ENCODE measurements around the gene KCNK17. TPM values are rescaled to one million over a fixed set of nuclear protein-coding genes. Genes with fewer than 3 reads are reported as not detected.

Gene KCNK17
- total RNA-seq (not detected), polyA plus RNA-seq (not detected)

GRCh38 chr6:39314273-39314795, at the start of gene KCNK17:
KCNK17 (minus strand) TSS chr6:39314419; CDS start chr6:39314320, 99 bp downstream.
- Mint-ChIP-seq H3K36me3 (no peaks in the 10 kb centered on the region), H3K27ac (no peak within 1 kb of the TSS), H3K4me3 (peak within 1 kb of the TSS in 3 of 8 donors; percentile 6 to 47 (median 10)), H3K4me1 (peaks cover 0 to 13% (median 2%) of the 10 kb centered on the region in 4 donors), H3K27me3 (peaks cover 24 to 42% of the 10 kb centered on the region in 2 donors), H3K9me3 (no peaks in the 10 kb centered on the region)
- H3K4me1 ChIP-seq (ENCODE audit: insufficient read depth, low read length) = no peaks in the 10 kb centered on the region
- intact Hi-C loops (cut with micrococcal nuclease) = no loop called here
- H3K9me3 ChIP-seq (ENCODE audit: control insufficient read depth in 1 of 2, low read length in 2 of 2) = no peaks in the 10 kb centered on the region
- no peaks in the 10 kb centered on the region for H3K36me3 ChIP-seq (ENCODE audit: insufficient read depth, low read length)
- H3K4me3 ChIP-seq (ENCODE audit: low read length in 2 of 2) = no peak within 1 kb of the TSS
- H3K27ac ChIP-seq (ENCODE audit: low read depth, low read length) = no peak within 1 kb of the TSS
- H3K27me3 ChIP-seq (ENCODE audit: insufficient read depth, low read length) = peaks cover 14% of the 10 kb centered on the region
- ChIA-PET CTCF (ENCODE audit: partially characterized antibody) (interaction anchor here (1.8 to 1.9 kb wide), 2 partner anchors 9 to 12 kb away, joined by 6 read pairs; no protein-coding TSS in a partner anchor), POLR2A (ENCODE audit: partially characterized antibody) (no interaction called here)
- no peak for DNase-seq

GRCh38 chr6:39363280-39363679, 49.1 kb upstream of the KCNK17 start:
- H3K9me3 Mint-ChIP-seq = no peaks in the 10 kb centered on the region
- H3K27me3 ChIP-seq (ENCODE audit: insufficient read depth, low read length) = no peaks in the 10 kb centered on the region
- intact Hi-C loops (cut with micrococcal nuclease) = no loop called here
- H3K27ac Mint-ChIP-seq = no peak overlapping the region
- no peak overlapping the region for H3K4me3 Mint-ChIP-seq
- ChIA-PET CTCF (ENCODE audit: partially characterized antibody) (interaction anchor here (1.1 to 2.0 kb wide), 5 partner anchors 7 to 22 kb away, joined by 3 to 8 read pairs (median 5); no protein-coding TSS in a partner anchor), POLR2A (ENCODE audit: partially characterized antibody) (no interaction called here)
- DNase-seq = no peak
- no peaks in the 10 kb centered on the region for H3K9me3 ChIP-seq (ENCODE audit: control insufficient read depth in 1 of 2, low read length in 2 of 2)
- no peaks in the 10 kb centered on the region for H3K36me3 ChIP-seq (ENCODE audit: insufficient read depth, low read length)
- peaks cover 10 to 14% of the 10 kb centered on the region in 2 donors for H3K27me3 Mint-ChIP-seq
- no peak overlapping the region for H3K27ac ChIP-seq (ENCODE audit: low read depth, low read length)
- H3K36me3 Mint-ChIP-seq = no peaks in the 10 kb centered on the region
- peaks cover 0 to 4% (median 2%) of the 10 kb centered on the region in 4 donors for H3K4me1 Mint-ChIP-seq
- no peak overlapping the region for H3K4me3 ChIP-seq (ENCODE audit: low read length in 2 of 2)
- no peaks in the 10 kb centered on the region for H3K4me1 ChIP-seq (ENCODE audit: insufficient read depth, low read length)

- H3K27me3 Mint-ChIP-seq = peaks cover 10 to 14% of the 10 kb centered on the region in 2 donors
- CTCF ChIA-PET (ENCODE audit: partially characterized antibody) = interaction anchor here (1.1 to 1.9 kb wide), 4 partner anchors 8 to 23 kb away, joined by 3 to 12 read pairs (median 6); no protein-coding TSS in a partner anchor
- H3K4me3 Mint-ChIP-seq = no peak overlapping the region
- DNase-seq = no peak
- POLR2A ChIA-PET (ENCODE audit: partially characterized antibody) = no interaction called here
- Histone ChIP-seq H3K36me3 (ENCODE audit: insufficient read depth, low read length) (no peaks in the 10 kb centered on the region), H3K9me3 (ENCODE audit: control insufficient read depth in 1 of 2, low read length in 2 of 2) (no peaks in the 10 kb centered on the region), H3K4me3 (ENCODE audit: low read length in 2 of 2) (no peak overlapping the region), H3K27ac (ENCODE audit: low read depth, low read length) (no peak overlapping the region), H3K4me1 (ENCODE audit: insufficient read depth, low read length) (no peaks in the 10 kb centered on the region), H3K27me3 (ENCODE audit: insufficient read depth, low read length) (no peaks in the 10 kb centered on the region)
- H3K9me3 Mint-ChIP-seq = no peaks in the 10 kb centered on the region
- H3K27ac Mint-ChIP-seq = no peak overlapping the region
- peaks cover 0 to 4% (median 2%) of the 10 kb centered on the region in 4 donors for H3K4me1 Mint-ChIP-seq
- intact Hi-C loops (cut with micrococcal nuclease) = no loop called here
- H3K36me3 Mint-ChIP-seq = no peaks in the 10 kb centered on the region
Observed at GRCh38 chr6:39362487-39362865, 48.3 kb upstream of the KCNK17 start.

GRCh38 chr6:39361657-39362486, 47.7 kb upstream of the KCNK17 start:
- Mint-ChIP-seq H3K9me3 (no peaks in the 10 kb centered on the region), H3K27ac (no peak overlapping the region), H3K4me1 (peaks cover 0 to 4% (median 2%) of the 10 kb centered on the region in 4 donors), H3K36me3 (no peaks in the 10 kb centered on the region), H3K27me3 (peaks cover 10 to 16% of the 10 kb centered on the region in 2 donors), H3K4me3 (peak overlapping the region in 2 of 8 donors; percentile 50 to 57)
- intact Hi-C loops (cut with micrococcal nuclease) = no loop called here
- no peak overlapping the region for H3K27ac ChIP-seq (ENCODE audit: low read depth, low read length)
- H3K36me3 ChIP-seq (ENCODE audit: insufficient read depth, low read length) = no peaks in the 10 kb centered on the region
- ChIA-PET CTCF (ENCODE audit: partially characterized antibody) (interaction anchor here (1.1 to 1.9 kb wide), 5 partner anchors 9 to 25 kb away, joined by 3 to 12 read pairs (median 5); no protein-coding TSS in a partner anchor), POLR2A (ENCODE audit: partially characterized antibody) (no interaction called here)
- H3K27me3 ChIP-seq (ENCODE audit: insufficient read depth, low read length) = no peaks in the 10 kb centered on the region
- no peaks in the 10 kb centered on the region for H3K9me3 ChIP-seq (ENCODE audit: control insufficient read depth in 1 of 2, low read length in 2 of 2)
- no peak overlapping the region for H3K4me3 ChIP-seq (ENCODE audit: low read length in 2 of 2)
- peak in 4 of 5 donors; percentile 8 to 29 (median 12) for DNase-seq
- no peaks in the 10 kb centered on the region for H3K4me1 ChIP-seq (ENCODE audit: insufficient read depth, low read length)

- CTCF ChIA-PET (ENCODE audit: partially characterized antibody) = no interaction called here
- Mint-ChIP-seq H3K4me3 (no peak overlapping the region), H3K27me3 (peaks cover 7 to 15% of the 10 kb centered on the region in 2 donors), H3K36me3 (no peaks in the 10 kb centered on the region), H3K9me3 (no peaks in the 10 kb centered on the region), H3K27ac (no peak overlapping the region), H3K4me1 (peaks cover 0 to 4% (median 2%) of the 10 kb centered on the region in 4 donors)
- Histone ChIP-seq H3K27me3 (ENCODE audit: insufficient read depth, low read length) (no peaks in the 10 kb centered on the region), H3K4me1 (ENCODE audit: insufficient read depth, low read length) (no peaks in the 10 kb centered on the region), H3K9me3 (ENCODE audit: control insufficient read depth in 1 of 2, low read length in 2 of 2) (no peaks in the 10 kb centered on the region), H3K4me3 (ENCODE audit: low read length in 2 of 2) (no peak overlapping the region), H3K27ac (ENCODE audit: low read depth, low read length) (no peak overlapping the region), H3K36me3 (ENCODE audit: insufficient read depth, low read length) (no peaks in the 10 kb centered on the region)
- no peak for DNase-seq
- intact Hi-C loops (cut with micrococcal nuclease) = no loop called here
- POLR2A ChIA-PET (ENCODE audit: partially characterized antibody) = no interaction called here
Observed at GRCh38 chr6:39360378-39360777, 46.2 kb upstream of the KCNK17 start.

GRCh38 chr6:39357998-39358686, 43.9 kb upstream of the KCNK17 start:
- CTCF ChIA-PET (ENCODE audit: partially characterized antibody) = interaction anchor here (1.3 to 1.8 kb wide), 3 partner anchors 10 to 18 kb away, joined by 3 to 5 read pairs (median 4); no protein-coding TSS in a partner anchor
- Mint-ChIP-seq H3K36me3 (no peaks in the 10 kb centered on the region), H3K4me1 (peaks cover 0 to 4% (median 2%) of the 10 kb centered on the region in 4 donors), H3K4me3 (no peak overlapping the region), H3K27me3 (peaks cover 6 to 10% of the 10 kb centered on the region in 2 donors), H3K27ac (no peak overlapping the region), H3K9me3 (no peaks in the 10 kb centered on the region)
- Histone ChIP-seq H3K4me3 (ENCODE audit: low read length in 2 of 2) (no peak overlapping the region), H3K36me3 (ENCODE audit: insufficient read depth, low read length) (no peaks in the 10 kb centered on the region), H3K4me1 (ENCODE audit: insufficient read depth, low read length) (no peaks in the 10 kb centered on the region), H3K27ac (ENCODE audit: low read depth, low read length) (no peak overlapping the region), H3K27me3 (ENCODE audit: insufficient read depth, low read length) (no peaks in the 10 kb centered on the region), H3K9me3 (ENCODE audit: control insufficient read depth in 1 of 2, low read length in 2 of 2) (no peaks in the 10 kb centered on the region)
- DNase-seq = no peak
- POLR2A ChIA-PET (ENCODE audit: partially characterized antibody) = no interaction called here
- intact Hi-C loops (cut with micrococcal nuclease) = no loop called here

Data from CD4-positive, alpha-beta memory T cell (primary cell).